Liver (tissue), 3 donors: ENCODE data around the gene HK2.

Experiments
- ATF3 ChIP-seq: IDR thresholded peaks from 2 replicates; pipeline ENCODE4 v1.6.1; 2016; ENCODE audit warnings: antibody characterized with exemption
- GABPA ChIP-seq, 2 donors: IDR thresholded peaks in 1 of 2; conservative IDR thresholded peaks in 1 of 2; 2 replicates each; pipeline ENCODE4 v1.6.1; 2016; ENCODE audit warnings: antibody characterized with exemption in 2 of 2, mild to moderate bottlenecking in 1 of 2, moderate library complexity in 1 of 2
- HNF4G ChIP-seq: IDR thresholded peaks from 2 replicates; pipeline ENCODE4 v1.6.1; 2016; ENCODE audit warnings: antibody characterized with exemption
- REST ChIP-seq: IDR thresholded peaks from 2 replicates; pipeline ENCODE4 v1.6.1; 2016; ENCODE audit warnings: antibody characterized with exemption, mild to moderate bottlenecking
- RXRA ChIP-seq, 2 donors: IDR thresholded peaks; 2 replicates each; pipeline ENCODE4 v1.6.1; 2017 to 2018; ENCODE audit warnings: antibody characterized with exemption in 2 of 2, mild to moderate bottlenecking in 1 of 2
- SP1 ChIP-seq: IDR thresholded peaks from 2 replicates; pipeline ENCODE4 v1.6.1; 2018; ENCODE audit warnings: antibody characterized with exemption, mild to moderate bottlenecking
- TAF1 ChIP-seq: conservative IDR thresholded peaks from 2 replicates; pipeline ENCODE4 v1.6.1; 2016; ENCODE audit warnings: antibody characterized with exemption, mild to moderate bottlenecking
- TF ChIP-seq, protein P1 (sequence below): fragments of 150-350 bp; IDR thresholded peaks from 2 replicates; pipeline ENCODE4 v1.5.1; 2017; ENCODE audit warnings: improper control_type of control experiment, low read depth, low read length; ENCODE audit not compliant: missing input control
- donor health status: healthy.
- donor health status: healthy.

GRCh38 chr2:74876081-74876886, 42.4 kb downstream of the HK2 start:
- TF ChIP-seq, protein P1, sequence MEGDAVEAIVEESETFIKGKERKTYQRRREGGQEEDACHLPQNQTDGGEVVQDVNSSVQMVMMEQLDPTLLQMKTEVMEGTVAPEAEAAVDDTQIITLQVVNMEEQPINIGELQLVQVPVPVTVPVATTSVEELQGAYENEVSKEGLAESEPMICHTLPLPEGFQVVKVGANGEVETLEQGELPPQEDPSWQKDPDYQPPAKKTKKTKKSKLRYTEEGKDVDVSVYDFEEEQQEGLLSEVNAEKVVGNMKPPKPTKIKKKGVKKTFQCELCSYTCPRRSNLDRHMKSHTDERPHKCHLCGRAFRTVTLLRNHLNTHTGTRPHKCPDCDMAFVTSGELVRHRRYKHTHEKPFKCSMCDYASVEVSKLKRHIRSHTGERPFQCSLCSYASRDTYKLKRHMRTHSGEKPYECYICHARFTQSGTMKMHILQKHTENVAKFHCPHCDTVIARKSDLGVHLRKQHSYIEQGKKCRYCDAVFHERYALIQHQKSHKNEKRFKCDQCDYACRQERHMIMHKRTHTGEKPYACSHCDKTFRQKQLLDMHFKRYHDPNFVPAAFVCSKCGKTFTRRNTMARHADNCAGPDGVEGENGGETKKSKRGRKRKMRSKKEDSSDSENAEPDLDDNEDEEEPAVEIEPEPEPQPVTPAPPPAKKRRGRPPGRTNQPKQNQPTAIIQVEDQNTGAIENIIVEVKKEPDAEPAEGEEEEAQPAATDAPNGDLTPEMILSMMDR = peak; percentile 76
- no peak for TF ChIP-seq ATF3
- TF ChIP-seq TAF1 = no peak
- TF ChIP-seq GABPA (IDR thresholded peaks at IDR 0.05 in 1 of 2, conservative IDR thresholded peaks at IDR 0.05 in 1 of 2) = no peak
- TF ChIP-seq HNF4G = no peak
- no peak for TF ChIP-seq SP1
- no peak for TF ChIP-seq REST
- no peak for TF ChIP-seq RXRA (IDR thresholded peaks at IDR 0.05)
